ENCODE measurements around the gene PAPPA. TPM values are rescaled to one million over a fixed set of nuclear protein-coding genes. Genes with fewer than 3 reads are reported as not detected.

Gene PAPPA
- total and polyA plus RNA-seq, 9 of the 15 experiments (the other 6 are each of a cell fraction or from before 2014, with no cell fraction given) = 0.06 to 0.18 (median 0.11) TPM

DNA sequence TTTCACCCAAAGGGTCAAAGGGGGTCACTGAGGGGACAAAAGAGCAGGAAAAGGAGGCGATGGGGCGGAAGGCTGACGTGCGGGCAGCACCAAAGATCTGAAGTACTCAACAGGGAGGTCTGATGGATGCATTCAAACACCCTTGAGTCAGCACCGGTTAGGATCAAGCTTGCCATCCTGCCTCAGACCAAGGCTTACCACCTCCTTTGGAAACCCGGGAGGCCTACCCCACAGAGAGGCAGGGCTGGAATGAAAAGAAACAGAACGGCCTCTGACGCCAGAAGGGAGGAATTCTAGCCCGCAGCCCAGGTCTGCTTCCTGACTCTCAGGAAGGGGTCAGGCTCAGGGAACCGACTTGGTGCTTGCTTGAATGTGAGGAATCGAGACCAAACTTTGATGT, 125.6 kb downstream of the PAPPA start:
- Histone ChIP-seq H3K9ac (ENCODE audit: insufficient read depth in 1 of 2, low read depth in 2 of 2, low read length in 2 of 2) (no peak overlapping the region), H3K79me2 (ENCODE audit: control insufficient read depth, insufficient read depth, low read length) (no peaks in the 10 kb centered on the region), H3K27me3 (ENCODE audit: control insufficient read depth in 2 of 2, insufficient read depth in 2 of 2, low read length in 2 of 2) (no peaks in the 10 kb centered on the region), H3K36me3 (ENCODE audit: control insufficient read depth, insufficient read depth, low read length) (no peaks in the 10 kb centered on the region), H3K9me3 (replicated peaks; ENCODE audit: control insufficient read depth, insufficient read depth, low read depth, low read length) (no peaks in the 10 kb centered on the region), H3K4me2 (ENCODE audit: insufficient read depth, low read length) (no peak overlapping the region), H3K4me3 (no peak overlapping the region), H3K27ac (ENCODE audit: extremely low read depth, low read depth, low read length) (no peak overlapping the region), H4K20me1 (replicated peaks; ENCODE audit: control insufficient read depth, insufficient read depth, low read length) (no peaks in the 10 kb centered on the region), H3K9me1 (ENCODE audit: control insufficient read depth, insufficient read depth, low read length) (no peaks in the 10 kb centered on the region), H3K4me1 (replicated peaks in 1 of 2; ENCODE audit: control insufficient read depth in 2 of 2, insufficient read depth in 2 of 2, low read length in 2 of 2) (no peaks in the 10 kb centered on the region), H2AFZ (ENCODE audit: low read depth, low read length) (no peak overlapping the region; the same call in 1 of the 2 replicates)
- in situ Hi-C loops (cut with MboI) (no loop called here), intact Hi-C loops (cut with micrococcal nuclease) (no loop called here)
- ATAC-seq (no peak; the same call in 2 of the 3 replicates), FAIRE-seq (no peak), DNase-seq (ENCODE audit: extremely low read depth in 1 of 4, low spot score in 3 of 4) (no peak)
- no TSS peak for BruUV-seq (replicated peaks)
- ChIA-PET CTCF (ENCODE audit: low intra/inter-chr PET ratio) (no interaction called here), POLR2A (interaction anchor here (0.9 kb wide), 1 partner anchor 13 kb away, joined by 4 read pairs; no protein-coding TSS in a partner anchor)
- no peak for TF ChIP-seq ZNF707 (CRISPR knock-in tag; conservative IDR thresholded peaks at IDR 0.05)
- no peak for TF ChIP-seq HDAC6 (IDR thresholded peaks at IDR 0.05; ENCODE audit: low read depth, low read length)
- no peak for TF ChIP-seq TAF1 (IDR thresholded peaks at IDR 0.05; ENCODE audit: control insufficient read depth, extremely low read depth, insufficient read depth, low read length, severe bottlenecking)
- no peak for TF ChIP-seq CUX1 (CRISPR knock-in tag; IDR thresholded peaks at IDR 0.05)
- no peak for TF ChIP-seq PHB (CRISPR knock-in tag; IDR thresholded peaks at IDR 0.05)
- TF ChIP-seq EGR1 (conservative IDR thresholded peaks at IDR 0.05) = no peak
- TF ChIP-seq KLF1 (tag; IDR thresholded peaks at IDR 0.05) = no peak
- TF ChIP-seq KHSRP (IDR thresholded peaks at IDR 0.05) = no peak
- 17% methylated on average over 11 of the region's 11 CpGs for WGBS (ENCODE audit: insufficient coverage, low coverage, missing lambda C conversion rate)
